Neural progenitor cell (in vitro differentiated cells): ENCODE measurements around the gene RSPH9. TPM values are rescaled to one million over a fixed set of nuclear protein-coding genes. Genes with fewer than 3 reads are reported as not detected.

ENCODE experiments used
- DNase-seq: peaks from one replicate; pipeline ENCODE4 v3.0.0-alpha.2; 2016; ENCODE audit warnings: low spot score
- H2AFZ ChIP-seq: fragments of 200-600 bp; sonication (generic); replicated peaks from 2 replicates; pipeline ENCODE4 v1.6.1; 2016; ENCODE audit warnings: antibody characterized with exemption
- H3F3A ChIP-seq: fragments of 200-600 bp; sonication (generic); 2 replicates; pipeline ENCODE4 v1.6.1; 2016; ENCODE audit warnings: antibody characterized with exemption, low read depth
- H3K27ac ChIP-seq: fragments of 200-600 bp; sonication (generic); 2 replicates; pipeline ENCODE4 v1.5.1; 2016; ENCODE audit warnings: mild to moderate bottlenecking
- H3K27me3 ChIP-seq: fragments of 200-600 bp; sonication (generic); 2 replicates; pipeline ENCODE4 v1.6.1; 2016; ENCODE audit warnings: mild to moderate bottlenecking, moderate library complexity
- H3K36me3 ChIP-seq: fragments of 200-600 bp; sonication (generic); 2 replicates; pipeline ENCODE4 v1.5.1; 2016
- H3K4me1 ChIP-seq: fragments of 200-600 bp; sonication (generic); 2 replicates; pipeline ENCODE4 v1.6.1; 2016; ENCODE audit warnings: mixed run types
- H3K4me2 ChIP-seq: fragments of 200-600 bp; sonication (generic); 2 replicates; pipeline ENCODE4 v1.6.1; 2016
- H3K4me3 ChIP-seq: fragments of 200-600 bp; sonication (generic); 2 replicates; pipeline ENCODE4 v1.5.1; 2016
- H3K79me2 ChIP-seq: fragments of 200-600 bp; sonication (generic); 2 replicates; pipeline ENCODE4 v1.6.1; 2016; ENCODE audit warnings: low read depth
- H3K9ac ChIP-seq: fragments of 200-600 bp; sonication (generic); 2 replicates; pipeline ENCODE4 v1.6.1; 2016
- H3K9me3 ChIP-seq: fragments of 200-600 bp; sonication (generic); 2 replicates; pipeline ENCODE4 v1.5.1; 2016; ENCODE audit warnings: low read depth
- H4K20me1 ChIP-seq: fragments of 200-600 bp; sonication (generic); 2 replicates; pipeline ENCODE4 v1.6.1; 2016; ENCODE audit warnings: low read depth
- H3K27ac Mint-ChIP-seq: 3 replicates; pipeline ENCODE4 v1.8.0; 2021; ENCODE audit warnings: mixed read lengths
- H3K27me3 Mint-ChIP-seq: 2 replicates; pipeline ENCODE4 v1.8.0; 2022; ENCODE audit warnings: low read depth, mild to moderate bottlenecking, inconsistent platforms, moderate library complexity, mixed read lengths; ENCODE audit not compliant: insufficient read depth
- H3K36me3 Mint-ChIP-seq: 3 replicates; pipeline ENCODE4 v1.8.0; 2021; ENCODE audit warnings: mixed read lengths
- H3K4me1 Mint-ChIP-seq: 3 replicates; pipeline ENCODE4 v1.8.0; 2021; ENCODE audit warnings: mixed read lengths
- H3K4me3 Mint-ChIP-seq: 3 replicates; pipeline ENCODE4 v1.8.0; 2021; ENCODE audit warnings: mild to moderate bottlenecking, moderate library complexity, mixed read lengths
- H3K9me3 Mint-ChIP-seq: 3 replicates; pipeline ENCODE4 v1.8.0; 2020; ENCODE audit warnings: mixed read lengths
- CTCF ChIP-seq: fragments of 200-600 bp; sonication (generic); IDR thresholded peaks from 2 replicates; pipeline ENCODE4 v1.5.1; 2017; ENCODE audit warnings: antibody characterized with exemption, mild to moderate bottlenecking
- EZH2 ChIP-seq: fragments of 200-600 bp; sonication (generic); IDR thresholded peaks from 2 replicates; pipeline ENCODE4 v1.6.1; 2017; ENCODE audit warnings: antibody characterized with exemption, mild to moderate bottlenecking, moderate library complexity
- EZH2phosphoT487 ChIP-seq: fragments of 200-600 bp; sonication (generic); IDR thresholded peaks from 2 replicates; pipeline ENCODE4 v1.6.1; 2017; ENCODE audit warnings: antibody characterized with exemption
- total RNA-seq: library from RNA; depleted of rRNA; stranded (reverse); fragments of >200 nt; gene quantifications from 2 replicates; pipeline ENCODE4 v1.2.3, GENCODE V29; 2015; ENCODE audit warnings: low replicate concordance

RSPH9 gene
- total RNA-seq, 1 donor from 2014 or later = 0.47 TPM

DNA sequence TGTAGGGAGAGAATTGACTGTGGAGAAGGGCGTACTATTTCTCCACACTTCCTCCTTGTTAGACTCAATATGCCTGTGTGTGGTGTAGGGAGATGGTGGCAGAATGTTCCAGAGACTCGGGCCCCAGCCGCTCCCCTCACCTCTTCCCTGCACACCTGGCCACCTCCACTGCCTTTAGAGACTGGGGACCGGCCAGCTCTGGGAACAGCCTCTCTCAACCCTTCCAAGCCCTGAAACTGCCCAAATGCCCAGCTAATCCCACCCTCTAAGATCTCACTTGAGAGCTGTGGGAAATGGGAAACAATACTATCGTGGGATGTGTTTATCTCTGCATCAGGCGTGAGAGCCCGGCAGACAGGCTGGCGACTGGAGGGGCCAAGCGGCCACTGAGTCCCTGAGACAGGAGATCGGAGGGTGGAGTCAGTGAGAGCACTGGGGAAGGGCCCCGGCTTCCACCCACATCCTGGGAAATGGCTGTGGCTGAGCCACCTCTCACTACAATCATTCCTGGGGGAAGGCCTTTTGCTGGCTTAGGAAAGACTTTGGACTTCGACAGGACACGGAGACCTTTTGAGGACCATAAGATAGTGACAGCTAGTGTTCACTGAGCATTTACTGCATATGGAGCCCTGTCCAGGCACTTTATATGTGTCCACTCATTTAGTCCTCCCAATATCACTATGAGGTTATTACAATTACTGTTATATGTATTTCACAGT, 73.7 kb downstream of the RSPH9 start:
- no peaks in the 10 kb centered on the region for H3K9me3 ChIP-seq
- peak overlapping the region; percentile 34 for H2AFZ ChIP-seq
- H3K36me3 ChIP-seq = no peaks in the 10 kb centered on the region
- no peaks in the 10 kb centered on the region for H3K27me3 ChIP-seq
- DNase-seq = no peak
- H3F3A ChIP-seq = no peaks in the 10 kb centered on the region
- H4K20me1 ChIP-seq = no peaks in the 10 kb centered on the region
- peaks cover 10% of the 10 kb centered on the region for H3K4me1 ChIP-seq
- no peaks in the 10 kb centered on the region for H3K79me2 ChIP-seq
- no peak for TF ChIP-seq EZH2
- no peak for TF ChIP-seq EZH2phosphoT487
- TF ChIP-seq CTCF = no peak
- H3K4me2 ChIP-seq = no peak overlapping the region
- peaks cover 23% of the 10 kb centered on the region for H3K4me1 Mint-ChIP-seq
- peak overlapping the region; percentile 87 for H3K27ac Mint-ChIP-seq
- no peak overlapping the region for H3K4me3 Mint-ChIP-seq
- H3K9me3 Mint-ChIP-seq = no peaks in the 10 kb centered on the region
- H3K27me3 Mint-ChIP-seq = peaks cover 12% of the 10 kb centered on the region
- no peak overlapping the region for H3K27ac ChIP-seq
- H3K9ac ChIP-seq = no peak overlapping the region
- no peak overlapping the region for H3K4me3 ChIP-seq
- H3K36me3 Mint-ChIP-seq = no peaks in the 10 kb centered on the region

DNA sequence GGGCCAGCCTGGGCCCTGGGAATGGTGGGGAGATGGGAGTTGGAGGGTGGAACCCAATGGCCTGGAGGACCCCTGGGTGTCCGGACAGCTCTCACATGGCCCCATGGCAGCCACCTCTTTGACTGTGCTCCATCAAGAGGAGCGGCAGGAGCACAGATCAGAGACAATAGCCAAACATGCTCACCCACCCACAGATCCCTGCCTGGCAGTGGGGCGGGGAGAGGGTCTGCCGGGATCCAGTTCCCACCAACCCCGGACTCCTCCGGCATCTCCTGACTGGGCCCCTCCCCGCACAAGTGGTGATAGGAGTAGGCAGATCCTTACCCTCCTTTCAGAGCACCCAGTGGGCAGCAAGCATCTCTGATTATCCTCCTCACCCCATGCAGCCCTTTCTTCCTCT, 74.7 kb downstream of the RSPH9 start:
- Mint-ChIP-seq H3K27me3 (peaks cover 17% of the 10 kb centered on the region), H3K4me1 (peaks cover 14% of the 10 kb centered on the region), H3K9me3 (no peaks in the 10 kb centered on the region), H3K4me3 (no peak overlapping the region), H3K27ac (no peak overlapping the region), H3K36me3 (no peaks in the 10 kb centered on the region)
- Histone ChIP-seq H3K36me3 (no peaks in the 10 kb centered on the region), H4K20me1 (no peaks in the 10 kb centered on the region), H2AFZ (no peak overlapping the region), H3K27ac (no peak overlapping the region), H3F3A (no peaks in the 10 kb centered on the region), H3K27me3 (no peaks in the 10 kb centered on the region), H3K4me1 (peaks cover 5% of the 10 kb centered on the region), H3K4me3 (no peak overlapping the region), H3K79me2 (no peaks in the 10 kb centered on the region), H3K4me2 (no peak overlapping the region), H3K9ac (no peak overlapping the region), H3K9me3 (no peaks in the 10 kb centered on the region)
- DNase-seq = no peak
- TF ChIP-seq EZH2 = no peak
- no peak for TF ChIP-seq CTCF
- no peak for TF ChIP-seq EZH2phosphoT487

DNA sequence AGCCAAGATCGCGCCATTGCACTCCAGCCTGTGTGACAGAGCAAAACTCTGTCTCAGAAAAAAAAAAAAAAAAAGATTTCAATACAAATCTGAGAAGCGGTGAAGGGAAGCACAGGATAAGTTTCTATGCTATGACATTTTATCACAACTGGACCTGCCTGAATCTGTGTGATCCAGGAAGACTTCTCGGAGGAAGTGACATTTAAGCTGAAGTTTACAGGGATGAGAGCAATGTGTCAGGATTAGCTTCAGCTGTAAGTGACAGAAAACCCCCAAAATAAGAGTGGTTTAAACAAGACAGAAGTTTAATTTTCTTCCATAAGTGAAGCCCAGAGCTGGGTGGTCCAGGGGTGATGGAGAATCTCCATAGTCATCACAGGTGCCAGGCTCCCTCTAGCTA, 76.2 kb downstream of the RSPH9 start:
- H3K4me3 ChIP-seq = no peak overlapping the region
- H2AFZ ChIP-seq = no peak overlapping the region
- H3K27ac ChIP-seq = no peak overlapping the region
- no peaks in the 10 kb centered on the region for H3F3A ChIP-seq
- DNase-seq = no peak
- peaks cover 11% of the 10 kb centered on the region for H3K4me1 Mint-ChIP-seq
- no peaks in the 10 kb centered on the region for H3K4me1 ChIP-seq
- H3K9me3 ChIP-seq = no peaks in the 10 kb centered on the region
- no peak overlapping the region for H3K27ac Mint-ChIP-seq
- H3K79me2 ChIP-seq = no peaks in the 10 kb centered on the region
- no peaks in the 10 kb centered on the region for H3K36me3 ChIP-seq
- no peaks in the 10 kb centered on the region for H3K9me3 Mint-ChIP-seq
- no peaks in the 10 kb centered on the region for H3K36me3 Mint-ChIP-seq
- H3K9ac ChIP-seq = no peak overlapping the region
- no peak overlapping the region for H3K4me2 ChIP-seq
- no peak for TF ChIP-seq EZH2phosphoT487
- no peak for TF ChIP-seq CTCF
- TF ChIP-seq EZH2 = no peak
- peaks cover 12% of the 10 kb centered on the region for H3K27me3 Mint-ChIP-seq
- H3K4me3 Mint-ChIP-seq = no peak overlapping the region
- H4K20me1 ChIP-seq = no peaks in the 10 kb centered on the region
- H3K27me3 ChIP-seq = no peaks in the 10 kb centered on the region

Other genes with a start within 250 kb of the RSPH9 start
- 10.1 and 14.6 TPM in 2 replicates for gene ABCC10, start 217.5 kb upstream of the RSPH9 start, total RNA-seq
- gene DLK2, start 189.5 kb upstream of the RSPH9 start, total RNA-seq = 1.1 TPM in 1 of 2 replicates, not detected in the other
- gene TJAP1, start 167.5 kb upstream of the RSPH9 start, total RNA-seq = 12.9 and 31.4 TPM in 2 replicates
- 0.37 TPM in 1 of 2 replicates, not detected in the other for gene LRRC73, start 134.7 kb upstream of the RSPH9 start, total RNA-seq
- 102 and 117 TPM in 2 replicates for gene YIPF3, start 128.1 kb upstream of the RSPH9 start, total RNA-seq
- 23.2 and 24.4 TPM in 2 replicates for gene POLR1C, start 127.9 kb upstream of the RSPH9 start, total RNA-seq
- 62.5 and 65.0 TPM in 2 replicates for gene XPO5, start 69.0 kb upstream of the RSPH9 start, total RNA-seq
- gene POLH, start 68.9 kb upstream of the RSPH9 start, total RNA-seq = 10.7 and 17.0 TPM in 2 replicates
- gene GTPBP2, start 15.8 kb upstream of the RSPH9 start, total RNA-seq = 45.5 and 77.1 TPM in 2 replicates
- 52.0 and 88.1 TPM in 2 replicates for gene MAD2L1BP, start 9.2 kb upstream of the RSPH9 start, total RNA-seq
- gene MRPS18A, start 42.8 kb downstream of the RSPH9 start, total RNA-seq = 34.5 and 52.7 TPM in 2 replicates
- gene VEGFA, start 125.2 kb downstream of the RSPH9 start, total RNA-seq = 49.6 and 78.6 TPM in 2 replicates